Suprapubic skin (tissue), 3 donors: ENCODE results near the gene TXNL4B.
"Not testable (repeated sequence)": the region's sequence is repeated elsewhere in the genome, so short reads cannot be mapped to it uniquely, and the experiment has no call there.

Experiments used
- CTCF ChIP-seq, 2 donors: fragments of 200-600 bp in 1 of 2; fragments of 450-650 bp in 1 of 2; sonication (generic) in 1 of 2; IDR thresholded peaks; one replicate each; pipeline ENCODE4 v1.5.1; 2016 to 2019; ENCODE audit warnings: antibody characterized with exemption in 2 of 2, mild to moderate bottlenecking in 1 of 2, moderate library complexity in 1 of 2
- EP300 ChIP-seq: sonication (generic); formaldehyde crosslinking; IDR thresholded peaks from one replicate; pipeline ENCODE4 v1.6.1; 2017; ENCODE audit warnings: antibody characterized with exemption
- POLR2A ChIP-seq, 2 donors: fragments of 450-650 bp; IDR thresholded peaks; one replicate each; pipeline ENCODE4 v1.6.1; 2017; ENCODE audit warnings: antibody characterized with exemption in 2 of 2, mild to moderate bottlenecking in 2 of 2, moderate library complexity in 2 of 2

DNA sequence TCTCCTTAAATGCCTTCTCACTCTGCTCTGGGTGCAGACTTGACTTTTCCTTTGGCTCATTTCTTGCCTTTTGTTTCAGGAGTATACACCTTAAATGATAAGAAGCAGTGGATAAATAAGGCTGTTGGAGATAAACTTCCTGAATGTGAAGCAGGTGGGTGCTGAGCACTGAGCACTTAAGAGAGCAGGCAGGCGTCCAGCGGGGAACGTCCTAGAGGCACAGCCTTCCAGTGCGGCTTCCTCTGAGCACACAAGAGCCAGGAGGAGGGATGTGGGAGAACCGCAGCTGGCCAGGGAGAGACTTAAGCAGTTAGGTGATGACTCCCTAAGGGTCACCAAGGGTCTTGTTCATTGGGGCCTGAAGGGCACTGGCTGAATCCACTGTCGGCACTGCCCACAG is 36.1 kb downstream of the TXNL4B start:
- TF ChIP-seq EP300; POLR2A (IDR thresholded peaks at IDR 0.05); CTCF (IDR thresholded peaks at IDR 0.05): not testable (repeated sequence)
